GM13977 (cell line): ENCODE data around the gene TMEM190.

Experiments
- DNase-seq: peaks from one replicate; pipeline ENCODE4 v3.0.0; 2012; ENCODE audit warnings: low spot score
- in situ Hi-C: fragments of 300-500 bp; cut with MboI; formaldehyde crosslinking; loops from one replicate; pipeline ENCODE4 v1.12.0; 2022; ENCODE audit warnings: low sequenced_read_pairs, low pct_unique_long_range_greater_than_20kb, mixed read lengths, inconsistent platforms; ENCODE audit not compliant: unreplicated experiment
- TF ChIP-seq, protein P1 (sequence below): IDR thresholded peaks from 2 replicates; pipeline ENCODE4 v1.5.1; 2012; ENCODE audit warnings: mild to moderate bottlenecking, control low read depth; ENCODE audit not compliant: insufficient read depth; ENCODE audit errors: extremely low read depth, missing control alignments

Gene TMEM190

DNA sequence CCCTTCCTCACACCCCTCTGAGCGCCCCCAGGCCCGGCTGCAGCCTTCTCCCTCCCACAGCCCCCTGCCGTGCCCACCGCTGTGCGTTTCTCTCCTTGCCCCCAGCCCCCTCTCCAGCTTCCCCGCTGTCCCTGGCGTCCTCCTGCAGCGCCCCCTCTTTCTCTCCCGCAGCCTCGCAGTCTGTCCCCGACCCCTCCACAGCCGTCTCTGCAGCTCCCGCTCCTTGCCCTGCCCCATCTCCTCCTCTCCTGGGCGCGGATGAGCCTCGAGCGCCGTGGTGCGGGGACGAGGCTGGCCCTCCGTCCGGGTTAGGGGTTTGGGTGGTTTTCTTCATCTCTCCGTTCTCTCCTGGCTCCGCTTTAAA lies 35.9 kb upstream of the TMEM190 start:
- in situ Hi-C loops = no loop called here
- DNase-seq = no peak
- TF ChIP-seq, protein P1, sequence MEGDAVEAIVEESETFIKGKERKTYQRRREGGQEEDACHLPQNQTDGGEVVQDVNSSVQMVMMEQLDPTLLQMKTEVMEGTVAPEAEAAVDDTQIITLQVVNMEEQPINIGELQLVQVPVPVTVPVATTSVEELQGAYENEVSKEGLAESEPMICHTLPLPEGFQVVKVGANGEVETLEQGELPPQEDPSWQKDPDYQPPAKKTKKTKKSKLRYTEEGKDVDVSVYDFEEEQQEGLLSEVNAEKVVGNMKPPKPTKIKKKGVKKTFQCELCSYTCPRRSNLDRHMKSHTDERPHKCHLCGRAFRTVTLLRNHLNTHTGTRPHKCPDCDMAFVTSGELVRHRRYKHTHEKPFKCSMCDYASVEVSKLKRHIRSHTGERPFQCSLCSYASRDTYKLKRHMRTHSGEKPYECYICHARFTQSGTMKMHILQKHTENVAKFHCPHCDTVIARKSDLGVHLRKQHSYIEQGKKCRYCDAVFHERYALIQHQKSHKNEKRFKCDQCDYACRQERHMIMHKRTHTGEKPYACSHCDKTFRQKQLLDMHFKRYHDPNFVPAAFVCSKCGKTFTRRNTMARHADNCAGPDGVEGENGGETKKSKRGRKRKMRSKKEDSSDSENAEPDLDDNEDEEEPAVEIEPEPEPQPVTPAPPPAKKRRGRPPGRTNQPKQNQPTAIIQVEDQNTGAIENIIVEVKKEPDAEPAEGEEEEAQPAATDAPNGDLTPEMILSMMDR = peak; percentile 38

DNA sequence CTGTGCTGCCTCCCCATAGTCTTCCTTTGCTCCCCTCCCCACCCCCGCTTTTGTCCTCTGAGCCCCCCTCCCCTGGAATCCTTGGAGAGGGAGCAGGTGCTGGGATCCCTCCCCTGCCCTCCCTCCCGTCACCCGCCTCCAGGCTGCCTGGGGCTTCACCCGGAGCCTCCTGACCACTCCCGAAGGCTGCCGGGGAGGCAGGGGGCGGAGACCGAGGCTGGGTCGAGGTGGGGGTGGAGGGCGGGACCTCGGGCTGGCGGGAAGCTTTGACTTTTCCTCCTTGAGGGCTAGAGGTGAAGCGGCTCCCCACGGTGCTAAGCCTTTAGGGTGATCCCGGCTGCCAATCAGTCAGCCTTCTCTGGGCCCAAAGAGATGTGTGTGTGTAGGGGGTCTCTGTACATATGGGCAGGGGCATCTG lies 35.4 kb upstream of the TMEM190 start:
- in situ Hi-C loops = no loop called here

DNA sequence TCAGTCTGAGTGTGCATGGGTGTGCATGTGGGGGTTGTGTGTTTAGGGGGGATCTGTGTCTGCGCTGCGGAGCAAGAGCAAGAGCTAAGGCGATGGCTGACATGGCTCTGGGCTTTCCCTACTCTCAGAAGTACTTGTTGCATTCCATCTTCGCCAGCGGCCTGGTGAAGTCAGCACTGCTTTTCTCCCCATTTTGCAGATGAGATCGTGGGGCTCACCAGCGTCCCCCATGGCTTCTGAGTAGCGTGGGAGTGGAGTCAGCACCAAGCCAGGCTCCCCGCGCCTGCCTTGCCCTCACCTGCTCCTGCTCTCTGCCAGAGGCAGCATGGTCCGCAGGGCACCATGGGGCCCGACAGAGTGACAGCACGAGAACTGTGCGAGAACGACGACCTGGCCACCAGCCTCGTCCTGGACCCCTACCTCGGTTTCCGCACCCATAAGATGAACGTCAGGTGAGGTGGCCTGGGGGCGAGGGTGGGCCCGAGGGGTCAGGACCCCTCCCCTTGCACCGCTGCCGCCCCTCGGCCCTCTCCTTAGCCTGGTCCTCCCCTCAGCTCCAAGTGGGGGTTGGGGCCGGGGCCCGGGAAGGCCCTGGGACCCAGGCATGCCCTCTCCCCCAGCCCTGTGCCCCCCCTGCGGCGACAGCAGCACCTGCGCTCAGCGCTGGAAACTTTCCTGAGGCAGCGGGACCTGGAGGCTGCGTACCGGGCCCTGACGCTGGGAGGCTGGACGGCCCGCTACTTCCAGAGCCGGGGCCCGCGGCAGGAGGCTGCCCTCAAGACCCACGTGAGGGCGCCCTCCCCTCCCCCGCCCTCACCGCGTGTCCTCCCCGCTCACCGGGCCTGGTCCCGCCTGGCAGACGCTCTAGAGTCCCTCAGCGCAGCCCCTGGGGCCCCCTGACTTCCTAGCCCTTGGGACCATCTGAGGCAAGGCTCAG lies 34.8 kb upstream of the TMEM190 start:
- TF ChIP-seq, protein P1 = no peak
- no peak for DNase-seq
- in situ Hi-C loops = no loop called here

More for the DNA sequence above, 35.4 kb upstream of the TMEM190 start:
- TF ChIP-seq, protein P1 = no peak
- DNase-seq = peak; percentile 95

DNA sequence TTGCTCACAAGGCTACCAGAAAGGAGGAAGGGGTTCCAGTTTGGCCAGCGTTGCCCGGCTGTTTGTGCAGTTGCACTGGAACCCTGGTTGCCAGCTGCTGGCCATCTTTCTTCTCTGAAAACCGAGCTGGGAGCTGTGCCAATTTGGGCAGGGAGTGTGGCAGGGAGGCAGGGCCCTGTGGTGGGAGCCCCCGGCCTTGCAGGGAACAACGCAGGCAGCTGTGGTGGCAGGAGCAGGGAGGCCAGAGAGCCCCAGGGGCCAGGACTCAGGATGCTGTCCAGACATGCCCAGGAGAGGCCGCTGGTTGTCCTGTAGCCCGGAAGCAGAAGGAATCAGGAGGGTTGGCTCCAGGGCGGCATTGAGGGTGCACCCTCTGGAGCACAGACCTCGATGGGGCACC lies 32.2 kb upstream of the TMEM190 start:
- DNase-seq = no peak
- TF ChIP-seq, protein P1 = no peak
- in situ Hi-C loops = no loop called here

DNA sequence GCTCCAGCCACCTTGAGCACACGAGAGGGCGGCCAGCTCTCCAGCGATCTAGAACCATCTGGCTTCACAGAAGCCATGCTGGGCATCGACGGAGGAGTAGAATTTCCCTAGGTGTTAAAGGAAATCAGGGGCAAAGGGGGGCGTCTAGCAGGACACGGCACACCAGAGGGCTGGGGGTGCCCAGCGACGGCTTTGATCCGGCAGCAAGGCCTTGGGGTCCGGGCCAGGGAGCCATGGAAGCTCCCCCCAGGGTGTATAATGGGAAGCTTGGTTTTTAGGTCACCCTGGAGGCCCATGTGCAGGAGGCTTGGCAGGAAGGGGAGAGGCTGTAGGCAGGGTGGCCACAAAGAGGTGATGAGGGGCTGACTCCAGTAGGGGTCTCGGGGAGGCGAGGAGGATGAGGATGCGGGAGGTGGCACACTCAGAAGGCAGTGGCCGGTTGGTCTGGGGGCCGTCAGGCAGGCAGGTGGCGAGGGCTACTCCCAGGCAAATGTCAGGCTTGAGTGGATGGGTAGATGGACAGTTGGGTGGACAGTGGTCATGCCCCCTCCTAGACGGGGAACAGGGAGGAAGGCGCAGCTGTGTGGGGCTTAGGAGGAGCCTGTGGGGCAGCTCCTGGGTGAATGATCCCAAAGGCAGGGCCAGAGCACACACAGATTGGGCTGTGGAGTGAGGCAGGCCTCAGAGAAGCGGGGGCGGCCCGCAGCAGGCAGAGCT lies 31.4 kb upstream of the TMEM190 start:
- in situ Hi-C loops = no loop called here

DNA sequence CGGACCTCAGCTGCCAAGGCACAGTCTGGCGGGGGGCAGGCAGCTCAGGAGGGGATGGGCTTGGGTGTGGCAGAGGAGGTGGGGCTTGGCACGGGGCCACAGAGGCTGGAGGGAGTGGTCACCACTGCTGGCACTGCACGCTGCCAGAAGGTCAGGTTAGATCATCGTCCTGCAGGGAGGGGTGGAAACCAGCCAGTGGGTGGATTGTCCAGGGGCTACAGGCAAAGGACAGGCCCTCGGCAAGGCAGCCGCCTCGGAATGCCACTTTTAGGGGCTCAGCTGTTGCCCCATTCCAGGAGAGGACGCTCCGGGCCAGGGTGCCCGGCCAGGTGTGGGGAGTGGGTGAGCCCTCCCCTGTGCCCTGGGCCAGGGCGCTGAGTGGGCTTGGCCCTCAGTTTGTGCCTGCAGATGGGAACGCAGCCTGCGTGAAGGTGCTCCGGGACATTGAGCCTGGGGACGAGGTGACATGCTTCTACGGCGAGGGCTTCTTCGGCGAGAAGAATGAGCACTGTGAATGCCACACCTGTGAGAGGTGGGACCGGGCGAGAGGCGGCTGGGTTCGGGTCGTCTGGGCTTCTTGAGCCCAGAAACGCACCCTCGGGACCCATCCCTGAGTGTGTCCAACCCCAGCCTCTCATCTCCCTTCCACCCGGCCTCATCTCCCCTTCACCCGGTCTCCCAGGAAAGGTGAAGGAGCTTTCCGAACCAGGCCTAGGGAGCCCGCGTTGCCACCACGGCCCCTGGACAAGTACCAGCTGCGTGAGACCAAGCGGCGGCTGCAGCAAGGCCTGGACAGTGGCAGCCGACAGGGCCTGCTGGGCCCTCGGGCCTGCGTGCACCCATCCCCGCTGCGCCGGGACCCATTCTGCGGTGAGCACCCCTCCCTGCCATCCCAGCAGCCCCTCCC lies 30.6 kb upstream of the TMEM190 start:
- TF ChIP-seq, protein P1 = no peak
- in situ Hi-C loops = no loop called here
- DNase-seq = no peak

More for the DNA sequence above, 31.4 kb upstream of the TMEM190 start:
- no peak for DNase-seq
- TF ChIP-seq, protein P1 = no peak
